ENCODE data around the gene CD72. TPM values are rescaled to one million over a fixed set of nuclear protein-coding genes. Genes with fewer than 3 reads are reported as not detected.

Gene CD72, protein sequence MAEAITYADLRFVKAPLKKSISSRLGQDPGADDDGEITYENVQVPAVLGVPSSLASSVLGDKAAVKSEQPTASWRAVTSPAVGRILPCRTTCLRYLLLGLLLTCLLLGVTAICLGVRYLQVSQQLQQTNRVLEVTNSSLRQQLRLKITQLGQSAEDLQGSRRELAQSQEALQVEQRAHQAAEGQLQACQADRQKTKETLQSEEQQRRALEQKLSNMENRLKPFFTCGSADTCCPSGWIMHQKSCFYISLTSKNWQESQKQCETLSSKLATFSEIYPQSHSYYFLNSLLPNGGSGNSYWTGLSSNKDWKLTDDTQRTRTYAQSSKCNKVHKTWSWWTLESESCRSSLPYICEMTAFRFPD
- 0.08 to 0.35 TPM (median 0.13 TPM) in 3 of 5 replicates, not detected in the others for total RNA-seq (2022; extraction: Qiagen RNA extraction; ENCODE audit: low read depth)

DNA sequence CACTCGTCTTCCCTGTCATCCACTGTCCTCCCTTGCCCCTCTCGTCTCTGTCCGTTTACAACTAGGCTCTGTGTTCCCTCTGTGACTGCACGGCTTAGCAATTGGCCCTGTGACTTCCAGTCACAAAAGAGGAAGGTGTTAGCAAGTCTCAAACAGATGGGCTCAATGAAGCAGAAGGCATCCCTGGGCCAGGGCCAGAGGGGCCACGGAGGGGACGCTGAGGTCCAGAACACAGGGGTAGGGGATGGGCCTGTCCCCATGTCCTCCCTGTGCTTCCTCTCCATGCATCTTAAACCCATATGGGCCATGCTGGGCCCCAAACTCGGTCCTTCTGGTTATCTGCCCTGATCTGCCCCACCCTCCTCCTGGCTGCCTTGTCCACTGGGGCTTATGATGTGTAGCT, at the start of gene CD72:
CD72 (minus strand) TSS at position 89 of the 403 bp plus-strand sequence. CDS start 110 bp downstream, outside the sequence.

DNA sequence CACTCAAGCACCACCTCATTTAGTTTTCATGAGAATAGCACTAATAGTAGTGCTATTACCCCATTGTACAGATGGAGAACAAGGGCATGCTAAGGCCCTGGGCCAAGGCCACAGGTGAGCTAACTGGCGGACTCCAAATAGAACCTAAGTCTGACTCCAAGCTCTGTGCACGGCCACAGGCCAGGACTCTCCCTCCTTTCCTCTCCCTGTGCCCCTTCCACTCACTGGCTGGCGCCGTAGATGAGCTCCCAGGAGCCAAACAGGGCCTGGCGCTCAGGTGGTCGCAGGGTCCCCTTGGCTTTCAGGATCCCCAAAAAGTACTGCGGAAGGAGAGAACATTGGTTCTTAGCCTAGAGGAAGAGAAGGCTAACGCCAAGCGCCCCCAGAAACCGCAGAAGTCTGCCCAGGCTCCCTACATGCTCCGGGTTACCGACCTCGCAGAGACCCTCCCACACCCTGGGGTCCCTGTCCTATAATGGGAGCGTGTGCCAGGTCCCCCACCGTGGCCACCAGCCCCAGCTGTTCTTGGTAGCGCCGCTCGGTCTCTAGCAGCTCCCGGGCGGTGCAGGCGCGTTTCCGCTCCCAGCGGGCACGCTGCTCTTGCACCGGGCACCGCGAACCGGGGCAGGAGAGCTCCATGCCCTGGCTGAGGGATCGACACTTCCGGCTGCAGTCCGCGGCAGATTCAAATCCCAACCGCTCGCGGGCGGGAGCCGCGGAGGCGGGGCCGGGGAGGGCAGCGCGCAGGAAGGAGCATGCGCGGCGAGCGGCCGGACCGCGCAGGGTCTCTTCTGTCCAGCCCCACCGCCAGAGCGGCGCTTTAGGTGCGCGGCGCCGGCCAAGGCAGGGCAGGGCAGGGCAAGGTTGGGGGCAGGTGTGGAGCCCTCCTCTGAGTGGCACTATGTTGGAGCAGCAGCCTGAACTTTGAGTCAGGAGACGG, 46.6 kb upstream of the CD72 start, which contains the start of gene ARHGEF39:
ARHGEF39 (minus strand) TSS at position 665 of the 940 bp plus-strand sequence; CDS start at position 639, 26 bp downstream.

DNA sequence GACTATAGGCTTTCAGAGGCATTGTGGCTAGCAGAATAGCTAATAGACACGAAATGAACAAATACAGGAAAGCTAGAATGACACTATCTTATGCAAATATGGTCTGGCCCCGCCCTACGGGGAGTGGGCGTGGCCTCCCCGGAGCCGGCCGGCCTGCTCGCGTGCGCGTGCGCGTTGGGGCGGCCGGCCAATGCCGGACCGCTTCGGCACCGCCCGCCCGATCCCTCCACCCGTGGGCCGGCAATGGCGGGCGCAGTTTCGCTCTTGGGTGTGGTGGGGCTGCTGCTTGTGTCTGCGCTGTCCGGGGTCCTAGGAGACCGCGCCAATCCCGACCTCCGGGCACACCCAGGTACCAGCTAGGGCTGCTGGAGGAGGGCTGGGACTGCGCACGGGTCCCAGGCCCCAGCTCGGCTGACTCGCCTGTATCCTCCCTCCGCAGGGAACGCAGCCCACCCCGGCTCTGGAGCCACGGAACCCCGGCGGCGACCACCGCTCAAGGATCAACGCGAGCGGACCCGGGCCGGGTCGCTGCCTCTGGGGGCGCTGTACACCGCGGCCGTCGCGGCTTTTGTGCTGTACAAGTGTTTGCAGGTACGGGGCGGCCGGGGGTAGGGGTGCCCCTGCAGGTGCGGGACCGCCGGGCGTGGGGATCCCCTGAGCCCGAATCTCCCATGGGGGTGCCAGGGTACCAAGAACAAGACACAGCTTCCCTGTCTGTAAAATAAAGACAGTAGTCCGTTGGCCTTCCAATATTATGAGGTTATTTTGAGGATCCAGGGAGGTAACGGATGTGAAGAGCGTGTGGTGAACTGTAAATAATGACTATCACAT, 40.1 kb upstream of the CD72 start, which contains the start of gene CCDC107:
CCDC107 (plus strand) TSS at position 156 of the 831 bp plus-strand sequence; CDS start at position 244, 88 bp downstream.

DNA sequence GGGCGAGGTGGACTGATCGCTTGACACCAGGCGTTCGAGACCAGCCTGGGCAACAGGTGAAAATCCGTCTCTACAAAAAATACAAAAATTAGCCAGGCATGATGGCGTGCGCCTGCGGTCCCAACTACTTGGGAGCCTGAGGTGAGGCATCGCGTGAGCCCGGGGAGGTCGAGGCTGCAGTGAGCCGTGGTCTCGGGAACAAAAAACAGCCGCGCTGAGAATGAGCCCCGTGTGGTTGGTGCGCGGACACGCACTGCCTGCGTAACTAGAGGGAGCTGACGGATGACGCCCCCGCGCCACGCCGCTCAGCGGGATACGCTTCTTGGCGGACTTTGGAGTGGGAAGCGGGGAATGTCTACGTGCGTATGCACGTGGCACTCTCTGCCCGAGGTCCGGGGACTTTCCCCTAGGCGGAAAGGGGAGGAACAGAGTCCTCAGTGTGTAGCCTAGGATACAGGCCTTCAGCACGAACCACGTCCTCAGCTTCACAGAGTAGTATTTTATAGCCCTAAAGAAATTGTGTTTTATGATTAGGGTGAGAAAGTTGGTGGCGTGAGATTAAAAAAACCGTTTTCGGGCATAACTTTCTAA, 39.4 kb upstream of the CD72 start, which contains the start of gene RMRP:
RMRP (minus strand) TSS at position 474 of the 591 bp plus-strand sequence.

DNA sequence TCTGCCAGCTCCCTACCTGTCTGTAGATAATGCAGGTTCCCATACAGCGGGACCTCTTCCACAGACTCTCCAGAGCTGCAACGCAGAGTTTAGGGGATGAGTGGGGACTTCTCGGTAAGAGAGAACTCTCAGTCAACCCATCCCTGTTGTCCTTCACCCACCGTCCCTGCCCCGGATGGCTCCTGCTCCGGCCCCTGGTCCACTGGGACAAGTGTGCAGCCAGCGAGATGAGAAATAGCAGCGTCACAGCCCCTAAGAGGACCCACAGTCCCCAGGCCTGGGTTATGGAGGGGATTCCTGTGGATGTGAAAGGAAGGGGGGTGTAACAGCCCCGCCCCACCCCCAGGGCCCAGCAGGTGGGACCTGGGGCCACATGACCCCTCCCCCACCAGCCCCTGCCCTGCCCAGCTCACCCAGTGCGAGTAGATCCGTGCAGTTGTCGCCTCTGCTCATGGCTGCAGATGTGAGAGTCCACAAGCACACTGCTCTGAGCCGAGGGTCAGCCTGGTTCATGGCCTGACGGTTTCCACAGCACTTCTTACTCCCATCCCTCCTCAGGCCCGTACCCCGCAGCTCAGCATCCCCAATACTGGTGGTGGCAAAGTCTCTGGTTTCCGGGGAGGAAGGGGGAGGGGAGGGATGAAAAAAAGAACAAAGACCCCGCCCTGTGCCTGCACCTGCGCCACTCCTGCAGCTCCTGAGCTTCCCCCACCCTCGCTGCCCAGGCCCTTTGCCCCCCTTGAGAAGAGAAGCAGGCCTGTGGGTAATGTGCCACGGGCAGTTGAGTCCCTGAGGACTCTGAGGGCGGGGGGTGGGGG, 32.3 kb upstream of the CD72 start, which contains the start of gene SIT1:
SIT1 (minus strand) TSS at position 591 of the 818 bp plus-strand sequence; CDS start at position 513, 78 bp downstream.

DNA sequence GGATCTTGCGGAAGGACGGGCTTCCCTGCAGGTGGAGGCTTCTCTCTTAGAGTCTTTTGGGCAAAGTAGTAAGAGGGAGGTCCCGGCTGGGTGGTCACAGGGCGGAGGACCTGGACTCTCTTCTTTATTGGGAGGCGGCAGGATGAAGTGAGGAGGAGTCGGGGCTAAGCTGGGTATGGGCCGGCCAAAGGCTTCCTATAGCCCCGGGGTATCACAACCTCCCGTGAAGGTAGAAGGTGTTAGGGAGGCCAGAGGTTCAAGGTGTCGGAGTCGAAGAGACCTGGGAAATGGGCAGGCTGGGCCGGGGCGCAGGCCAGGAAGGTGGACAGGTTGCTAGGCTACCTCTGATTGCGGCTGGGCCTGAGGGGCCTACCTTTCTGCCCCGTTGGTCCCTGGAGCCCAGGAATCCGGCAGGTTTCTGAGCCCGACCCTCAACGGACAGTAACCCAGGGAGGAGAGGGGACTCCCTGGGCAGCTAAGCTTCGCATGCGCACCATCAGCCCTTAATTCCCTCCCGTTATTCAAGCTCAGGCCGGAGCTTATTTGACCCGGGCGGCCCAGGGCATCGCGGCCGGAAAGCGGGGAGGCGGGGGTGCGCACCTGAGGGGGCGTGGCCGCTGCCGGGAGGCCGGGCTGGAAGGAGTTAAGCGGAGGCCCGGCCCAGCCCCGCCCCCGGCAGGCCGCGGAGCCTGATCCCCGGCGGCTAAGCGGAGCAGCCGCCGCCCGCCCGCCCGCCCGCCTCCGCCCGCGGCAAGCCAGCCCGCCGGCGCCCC, 13.4 kb downstream of the CD72 start, which contains the start of gene TESK1:
TESK1 (plus strand) TSS at position 685 of the 773 bp plus-strand sequence. CDS start 358 bp downstream, outside the sequence.

Other genes starting within 250 kb of the CD72 start
- gene RUSC2, start 128.3 kb downstream of the CD72 start, total RNA-seq (2022; extraction: Qiagen RNA extraction; ENCODE audit: low read depth): 19.9 to 25.4 TPM (median 22.4 TPM) in 5 replicates
- 20.0 to 25.9 TPM (median 24.6 TPM) in 5 replicates for gene TESK1, start 13.2 kb downstream of the CD72 start, total RNA-seq (2022; extraction: Qiagen RNA extraction; ENCODE audit: low read depth)
- gene SIT1, start 32.5 kb upstream of the CD72 start, total RNA-seq (2022; extraction: Qiagen RNA extraction; ENCODE audit: low read depth): not detected in 5 replicates
- gene RMRP, start 39.6 kb upstream of the CD72 start, total RNA-seq (2022; extraction: Qiagen RNA extraction; ENCODE audit: low read depth): 3.1 to 22.0 TPM (median 11.8 TPM) in 4 of 5 replicates, not detected in the other
- gene CCDC107, start 39.9 kb upstream of the CD72 start, total RNA-seq (2022; extraction: Qiagen RNA extraction; ENCODE audit: low read depth): 20.4 to 24.8 TPM (median 24.4 TPM) in 5 replicates
- 12.3 to 19.6 TPM (median 18.5 TPM) in 5 replicates for gene ARHGEF39, start 46.8 kb upstream of the CD72 start, total RNA-seq (2022; extraction: Qiagen RNA extraction; ENCODE audit: low read depth)
- gene CA9, start 55.5 kb upstream of the CD72 start, total RNA-seq (2022; extraction: Qiagen RNA extraction; ENCODE audit: low read depth): 3.0 to 9.1 TPM (median 5.3 TPM) in 5 replicates
- 578 to 668 TPM (median 633 TPM) in 5 replicates for gene TPM2, start 71.5 kb upstream of the CD72 start, total RNA-seq (2022; extraction: Qiagen RNA extraction; ENCODE audit: low read depth)
- 114 to 130 TPM (median 122 TPM) in 5 replicates for gene TLN1, start 113.8 kb upstream of the CD72 start, total RNA-seq (2022; extraction: Qiagen RNA extraction; ENCODE audit: low read depth)
- 58.5 to 66.0 TPM (median 58.9 TPM) in 5 replicates for gene CREB3, start 114.3 kb upstream of the CD72 start, total RNA-seq (2022; extraction: Qiagen RNA extraction; ENCODE audit: low read depth)
- gene GBA2, start 130.8 kb upstream of the CD72 start, total RNA-seq (2022; extraction: Qiagen RNA extraction; ENCODE audit: low read depth): 31.7 to 33.3 TPM (median 32.8 TPM) in 5 replicates
- 13.0 to 17.0 TPM (median 16.0 TPM) in 5 replicates for gene RGP1, start 130.9 kb upstream of the CD72 start, total RNA-seq (2022; extraction: Qiagen RNA extraction; ENCODE audit: low read depth)
- gene MSMP, start 135.9 kb upstream of the CD72 start, total RNA-seq (2022; extraction: Qiagen RNA extraction; ENCODE audit: low read depth): 0.25 to 0.63 TPM in 2 of 5 replicates, not detected in the others
- gene NPR2, start 173.2 kb upstream of the CD72 start, total RNA-seq (2022; extraction: Qiagen RNA extraction; ENCODE audit: low read depth): 3.5 to 6.7 TPM (median 6.4 TPM) in 5 replicates
- 0.22 to 0.53 TPM (median 0.27 TPM) in 5 replicates for gene SPAG8, start 193.8 kb upstream of the CD72 start, total RNA-seq (2022; extraction: Qiagen RNA extraction; ENCODE audit: low read depth)
- 60.1 to 101 TPM (median 97.5 TPM) in 5 replicates for gene HINT2, start 196.6 kb upstream of the CD72 start, total RNA-seq (2022; extraction: Qiagen RNA extraction; ENCODE audit: low read depth)
- gene FAM221B, start 210.3 kb upstream of the CD72 start, total RNA-seq (2022; extraction: Qiagen RNA extraction; ENCODE audit: low read depth): not detected in 5 replicates
- gene TMEM8B, start 210.8 kb upstream of the CD72 start, total RNA-seq (2022; extraction: Qiagen RNA extraction; ENCODE audit: low read depth): 2.4 to 3.3 TPM (median 2.8 TPM) in 5 replicates

All from A549 treated with CpdA at 1 μM for 4 hours (cell line).